ENCODE results near the gene SH3RF3.

SH3RF3 gene

GRCh38 chr2:109380502-109381326 is 251.7 kb downstream of the SH3RF3 start:
- DNase-seq = peak; percentile 43

GRCh38 chr2:109381327-109381820 is 252.4 kb downstream of the SH3RF3 start:
- peak; percentile 33 for DNase-seq

- peak; percentile 19 for DNase-seq
These were observed 253.4 kb downstream of the SH3RF3 start for GRCh38 chr2:109382226-109382895.

- DNase-seq = no peak
These were observed 253.9 kb downstream of the SH3RF3 start for GRCh38 chr2:109382951-109383350.

GRCh38 chr2:109383505-109384307 is 254.7 kb downstream of the SH3RF3 start:
- no peak for DNase-seq

- DNase-seq = no peak
These were observed 255.6 kb downstream of the SH3RF3 start for GRCh38 chr2:109384308-109385271.

- DNase-seq = no peak
These were observed 256.5 kb downstream of the SH3RF3 start for GRCh38 chr2:109385506-109385905.

- DNase-seq = no peak
These were observed 257.1 kb downstream of the SH3RF3 start for GRCh38 chr2:109386004-109386695.

- no peak for DNase-seq
These were observed 258.3 kb downstream of the SH3RF3 start for GRCh38 chr2:109387221-109387735.

- no peak for DNase-seq
These were observed 258.9 kb downstream of the SH3RF3 start for GRCh38 chr2:109387778-109388469.

GRCh38 chr2:109391243-109391642 is 262.2 kb downstream of the SH3RF3 start:
- DNase-seq = no peak

GRCh38 chr2:109392140-109392539 is 263.1 kb downstream of the SH3RF3 start:
- DNase-seq = no peak

GRCh38 chr2:109392816-109393661 is 264.0 kb downstream of the SH3RF3 start:
- no peak for DNase-seq

GRCh38 chr2:109393662-109393972 is 264.6 kb downstream of the SH3RF3 start:
- DNase-seq = no peak

GRCh38 chr2:109395494-109396201 is 266.6 kb downstream of the SH3RF3 start:
- no peak for DNase-seq

GRCh38 chr2:109396202-109397180 is 267.5 kb downstream of the SH3RF3 start:
- DNase-seq = no peak

- DNase-seq = no peak
These were observed 268.9 kb downstream of the SH3RF3 start for GRCh38 chr2:109397893-109398292.

Data from activated CD8-positive, alpha-beta memory T cell treated with anti-CD3 and anti-CD28 coated beads for 24 hours (primary cell).